HEK293 (cell line): ENCODE data around the gene OR2B3.
A peak's percentile ranks its signal among the peaks of the same experiment; 100 is the strongest.

Experiments
- CTCF ChIA-PET: fragments of 350-600 bp; formaldehyde crosslinking; extraction: SDS; loops from one replicate; lab custom pipeline; 2021; ENCODE audit warnings: antibody characterized with exemption; lab: Yijun Ruan, JAX
- POLR2A ChIA-PET: fragments of 300-600 bp; formaldehyde crosslinking; extraction: SDS; loops from one replicate; lab custom pipeline; 2020; ENCODE audit warnings: antibody characterized with exemption, inconsistent platforms; lab: Yijun Ruan, JAX
- H3K27ac ChIP-seq: fragments of 200-500 bp; sonication (Bioruptor generic); 2 replicates; pipeline ENCODE4 v1.5.1; 2014; ENCODE audit warnings: low read depth, low read length, control low read depth, inconsistent platforms; ENCODE audit errors: extremely low read depth
- H3K36me3 ChIP-seq, 2 experiments: fragments of 200-500 bp in 1 of 2; sonication (Bioruptor generic) in 1 of 2; 1 replicate in 1 of 2; 2 replicates in 1 of 2; pipeline ENCODE4 v1.5.1; 2014 to 2017; ENCODE audit warnings: inconsistent platforms in 2 of 2, low read length in 2 of 2; ENCODE audit not compliant: control insufficient read depth in 2 of 2, insufficient read depth in 1 of 2
- H3K4me1 ChIP-seq: fragments of 200-500 bp; sonication (Bioruptor generic); 2 replicates; pipeline ENCODE4 v1.5.1; 2014; ENCODE audit warnings: mild to moderate bottlenecking, low read length, inconsistent platforms; ENCODE audit not compliant: control insufficient read depth, insufficient read depth
- H3K4me3 ChIP-seq: 2 replicates; pipeline ENCODE4 v1.5.1; 2011; ENCODE audit warnings: low read depth, mild to moderate bottlenecking, control low read depth, low read length, moderate library complexity
- H3K9me3 ChIP-seq: fragments of 200-500 bp; sonication (Bioruptor generic); 2 replicates; pipeline ENCODE4 v1.5.1; 2014; ENCODE audit warnings: low read depth, low read length, inconsistent platforms; ENCODE audit not compliant: control insufficient read depth, insufficient read depth
- MEIS1 ChIP-seq: sonication (generic); formaldehyde crosslinking; IDR thresholded peaks from 2 replicates; pipeline ENCODE4 v1.8.1; 2022; ENCODE audit warnings: missing genetic modification reagents, mild to moderate bottlenecking, borderline replicate concordance
- PRDM1 ChIP-seq: fragments of 450-650 bp; formaldehyde crosslinking; IDR thresholded peaks from 2 replicates; pipeline ENCODE4; 2016; ENCODE audit warnings: missing biosample characterization, missing genetic modification characterization
- REPIN1 ChIP-seq: fragments of 450-650 bp; formaldehyde crosslinking; IDR thresholded peaks from 2 replicates; pipeline ENCODE4 v1.5.1; 2017; ENCODE audit warnings: missing biosample characterization, missing genetic modification characterization, low read depth
- SP3 ChIP-seq: fragments of 450-650 bp; formaldehyde crosslinking; IDR thresholded peaks from 2 replicates; pipeline ENCODE4 v1.5.1; 2016; ENCODE audit warnings: missing biosample characterization, missing genetic modification characterization
- ZFP37 ChIP-seq: fragments of 450-650 bp; formaldehyde crosslinking; IDR thresholded peaks from 2 replicates; pipeline ENCODE4 v1.5.1; 2016; ENCODE audit warnings: missing biosample characterization, missing genetic modification characterization
- ZFP69B ChIP-seq: fragments of 450-650 bp; formaldehyde crosslinking; IDR thresholded peaks from 2 replicates; pipeline ENCODE4 v1.5.1; 2016; ENCODE audit warnings: missing biosample characterization, missing genetic modification characterization
- ZNF10 ChIP-seq: fragments of 450-650 bp; formaldehyde crosslinking; IDR thresholded peaks from 2 replicates; pipeline ENCODE4 v1.5.1; 2017; ENCODE audit warnings: missing biosample characterization, missing genetic modification characterization
- ZNF112 ChIP-seq: fragments of 450-650 bp; formaldehyde crosslinking; IDR thresholded peaks from 2 replicates; pipeline ENCODE4 v1.5.0; 2017; ENCODE audit warnings: missing biosample characterization, missing genetic modification characterization
- ZNF146 ChIP-seq: fragments of 450-650 bp; formaldehyde crosslinking; IDR thresholded peaks from 2 replicates; pipeline ENCODE4 v1.5.1; 2016; ENCODE audit warnings: missing biosample characterization, missing genetic modification characterization
- ZNF157 ChIP-seq: fragments of 450-650 bp; formaldehyde crosslinking; IDR thresholded peaks from 2 replicates; pipeline ENCODE4 v1.5.1; 2016; ENCODE audit warnings: missing biosample characterization, missing genetic modification characterization
- ZNF366 ChIP-seq: fragments of 450-650 bp; formaldehyde crosslinking; conservative IDR thresholded peaks from 2 replicates; pipeline ENCODE4 v1.5.1; 2016; ENCODE audit warnings: missing biosample characterization, missing genetic modification characterization
- ZNF544 ChIP-seq: fragments of 450-650 bp; formaldehyde crosslinking; IDR thresholded peaks from 2 replicates; pipeline ENCODE4 v1.5.0; 2017; ENCODE audit warnings: missing biosample characterization, missing genetic modification characterization
- ZNF596 ChIP-seq: fragments of 450-650 bp; IDR thresholded peaks from 2 replicates; pipeline ENCODE4 v1.5.0; 2018; ENCODE audit warnings: missing biosample characterization, mild to moderate bottlenecking, missing genetic modification characterization, moderate library complexity
- ZNF658 ChIP-seq: fragments of 450-650 bp; formaldehyde crosslinking; IDR thresholded peaks from 2 replicates; pipeline ENCODE4; 2016; ENCODE audit warnings: missing biosample characterization, missing genetic modification characterization
- ZNF677 ChIP-seq: fragments of 450-650 bp; IDR thresholded peaks from 2 replicates; pipeline ENCODE4 v1.5.0; 2018; ENCODE audit warnings: missing biosample characterization, mild to moderate bottlenecking, missing genetic modification characterization, moderate library complexity
- ZNF76 ChIP-seq: fragments of 450-650 bp; formaldehyde crosslinking; IDR thresholded peaks from 2 replicates; pipeline ENCODE4; 2016; ENCODE audit warnings: low read depth, missing biosample characterization, missing genetic modification characterization, borderline replicate concordance
- TF ChIP-seq, protein P1 (sequence below): fragments of 450-650 bp; formaldehyde crosslinking; IDR thresholded peaks from 2 replicates; pipeline ENCODE4 v1.5.1; 2016; ENCODE audit warnings: missing biosample characterization, missing genetic modification characterization, borderline replicate concordance
- TF ChIP-seq, protein P2 (sequence below): fragments of 450-650 bp; formaldehyde crosslinking; IDR thresholded peaks from 2 replicates; pipeline ENCODE4 v1.5.0; 2017; ENCODE audit warnings: missing biosample characterization, missing genetic modification characterization, borderline replicate concordance
- TF ChIP-seq, protein P3 (sequence below): fragments of 450-650 bp; formaldehyde crosslinking; IDR thresholded peaks from 2 replicates; pipeline ENCODE4 v1.5.1; 2016; ENCODE audit warnings: missing biosample characterization, missing genetic modification characterization
- TF ChIP-seq, protein P4 (sequence below): fragments of 450-650 bp; formaldehyde crosslinking; IDR thresholded peaks from 2 replicates; pipeline ENCODE4 v1.5.1; 2016; ENCODE audit warnings: missing biosample characterization, missing genetic modification characterization
- TF ChIP-seq, protein P5 (sequence below): fragments of 450-650 bp; formaldehyde crosslinking; IDR thresholded peaks from 2 replicates; pipeline ENCODE4 v1.5.1; 2016; ENCODE audit warnings: missing biosample characterization, missing genetic modification characterization
- TF ChIP-seq, protein P6 (sequence below): fragments of 450-650 bp; formaldehyde crosslinking; IDR thresholded peaks from 2 replicates; pipeline ENCODE4 v1.5.1; 2017; ENCODE audit warnings: missing biosample characterization, missing genetic modification characterization

The OR2B3 gene

DNA sequence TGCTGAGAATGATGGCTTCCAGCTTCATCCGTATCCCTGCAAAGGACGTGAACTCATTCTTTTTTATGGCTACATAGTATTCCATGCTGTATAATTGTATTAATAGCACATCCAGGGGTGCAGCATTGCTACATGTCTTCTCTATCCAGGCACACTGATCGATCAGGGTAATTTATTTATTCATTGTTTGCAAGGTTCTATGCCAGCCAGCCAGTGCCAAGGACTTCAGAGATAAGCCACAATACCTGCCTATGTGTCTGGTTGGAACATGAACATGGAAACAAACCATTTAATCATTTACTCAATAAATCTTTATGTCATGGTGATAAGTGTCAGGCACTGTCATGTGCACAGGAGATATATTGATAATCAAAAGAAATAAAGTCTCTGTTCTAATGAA lies 5.8 kb upstream of the OR2B3 start:
- TF ChIP-seq, protein P1, sequence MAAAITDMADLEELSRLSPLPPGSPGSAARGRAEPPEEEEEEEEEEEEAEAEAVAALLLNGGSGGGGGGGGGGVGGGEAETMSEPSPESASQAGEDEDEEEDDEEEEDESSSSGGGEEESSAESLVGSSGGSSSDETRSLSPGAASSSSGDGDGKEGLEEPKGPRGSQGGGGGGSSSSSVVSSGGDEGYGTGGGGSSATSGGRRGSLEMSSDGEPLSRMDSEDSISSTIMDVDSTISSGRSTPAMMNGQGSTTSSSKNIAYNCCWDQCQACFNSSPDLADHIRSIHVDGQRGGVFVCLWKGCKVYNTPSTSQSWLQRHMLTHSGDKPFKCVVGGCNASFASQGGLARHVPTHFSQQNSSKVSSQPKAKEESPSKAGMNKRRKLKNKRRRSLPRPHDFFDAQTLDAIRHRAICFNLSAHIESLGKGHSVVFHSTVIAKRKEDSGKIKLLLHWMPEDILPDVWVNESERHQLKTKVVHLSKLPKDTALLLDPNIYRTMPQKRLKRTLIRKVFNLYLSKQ, result no peak
- no peak for TF ChIP-seq SP3 (tag by site-specific recombination)
- TF ChIP-seq ZNF146, result 0 out of 2 replicates have a peak, but pooled peaks have one; percentile 12
- ChIA-PET POLR2A (no interaction called here), CTCF (no interaction called here)
- Histone ChIP-seq H3K4me1 (no peaks in the 10 kb centered on the region), H3K9me3 (no peaks in the 10 kb centered on the region), H3K36me3 (no peaks in the 10 kb centered on the region), H3K27ac (no peak overlapping the region), H3K4me3 (no peak overlapping the region)

DNA sequence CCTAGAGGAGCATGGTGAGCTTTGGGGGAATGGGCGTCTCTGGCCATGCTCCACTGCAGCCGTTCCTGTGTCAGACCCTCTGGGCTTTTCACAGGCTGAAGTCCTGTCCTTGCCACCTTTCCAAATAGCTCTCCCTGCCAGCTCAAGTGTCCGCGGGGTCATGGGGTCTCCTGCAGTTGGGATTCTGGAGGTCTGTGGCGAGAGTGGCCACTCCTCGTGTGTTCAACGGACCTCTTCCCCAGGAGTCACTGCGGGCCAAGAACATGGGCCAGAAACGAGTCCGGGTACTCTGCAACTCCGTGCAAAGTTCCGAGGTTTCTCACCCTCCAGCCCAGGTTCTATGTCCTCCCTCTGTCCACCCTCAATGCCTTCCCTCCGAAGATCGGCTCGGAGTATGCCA lies 4.7 kb downstream of the OR2B3 start:
- Histone ChIP-seq H3K4me3 (no peak overlapping the region), H3K9me3 (no peaks in the 10 kb centered on the region)
- CTCF ChIA-PET, result no interaction called here

DNA sequence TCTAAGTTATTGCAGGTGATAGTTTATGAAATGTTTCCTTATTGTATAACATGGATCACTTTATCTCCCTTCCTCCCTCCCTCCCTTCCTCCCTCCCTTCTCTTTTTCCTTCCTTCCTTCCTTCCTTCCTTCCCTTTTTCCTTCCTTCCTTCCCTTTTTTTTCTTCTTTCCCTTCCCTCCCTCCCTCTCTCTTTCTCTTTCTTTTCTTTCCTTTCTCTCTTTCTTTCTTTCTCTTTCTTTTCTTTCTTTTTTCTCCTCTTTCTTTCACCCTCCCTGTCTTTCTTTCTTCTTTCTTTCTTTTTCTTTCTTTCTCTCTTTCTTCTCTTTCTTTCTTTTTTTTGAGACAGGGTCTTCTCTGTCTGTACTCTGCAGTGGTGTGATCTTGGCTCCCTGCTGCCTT lies 5.8 kb downstream of the OR2B3 start:
- ChIA-PET CTCF (no interaction called here), POLR2A (no interaction called here)

More for the DNA sequence above, 4.7 kb downstream of the OR2B3 start:
- POLR2A ChIA-PET, result no interaction called here
- Histone ChIP-seq H3K4me1 (no peaks in the 10 kb centered on the region), H3K36me3 (no peaks in the 10 kb centered on the region), H3K27ac (no peak overlapping the region)
- no peak for TF ChIP-seq ZNF76 (tag by site-specific recombination)
- TF ChIP-seq ZNF596 (tag by site-specific recombination), result no peak

DNA sequence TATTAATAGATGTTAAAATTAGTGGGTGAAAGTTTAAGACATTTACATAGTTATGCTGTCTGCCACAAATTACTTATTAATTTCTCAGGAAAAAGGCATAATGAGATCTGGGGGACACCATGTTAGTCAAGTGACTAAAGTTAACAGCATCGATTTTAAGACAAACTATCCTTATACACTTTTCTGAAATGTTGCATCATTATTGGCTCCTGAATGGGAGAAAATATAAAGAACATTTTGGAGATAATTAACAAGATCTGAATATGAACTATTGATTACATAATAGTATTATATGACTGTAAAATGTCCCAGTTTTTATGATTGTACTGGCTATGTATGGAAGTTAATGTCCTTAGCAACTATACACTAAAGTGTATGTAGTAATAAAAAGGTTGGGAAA lies 7.9 kb downstream of the OR2B3 start:
- Histone ChIP-seq H3K27ac (no peak overlapping the region), H3K4me1 (no peaks in the 10 kb centered on the region), H3K9me3 (no peaks in the 10 kb centered on the region)
- CTCF ChIA-PET, result interaction anchor here (0.6 kb wide), 1 partner anchor 1866 kb away, joined by 3 read pairs; no protein-coding TSS in a partner anchor
- POLR2A ChIA-PET, result no interaction called here
- TF ChIP-seq ZNF544 (tag by site-specific recombination) (no peak), MEIS1 (no peak), ZNF677 (tag by site-specific recombination) (no peak), ZNF112 (no peak), ZFP37 (tag by site-specific recombination) (no peak), ZNF157 (tag by site-specific recombination) (no peak), ZFP69B (tag by site-specific recombination) (no peak), REPIN1 (tag by site-specific recombination) (no peak), ZNF10 (no peak)
- TF ChIP-seq, protein P2, sequence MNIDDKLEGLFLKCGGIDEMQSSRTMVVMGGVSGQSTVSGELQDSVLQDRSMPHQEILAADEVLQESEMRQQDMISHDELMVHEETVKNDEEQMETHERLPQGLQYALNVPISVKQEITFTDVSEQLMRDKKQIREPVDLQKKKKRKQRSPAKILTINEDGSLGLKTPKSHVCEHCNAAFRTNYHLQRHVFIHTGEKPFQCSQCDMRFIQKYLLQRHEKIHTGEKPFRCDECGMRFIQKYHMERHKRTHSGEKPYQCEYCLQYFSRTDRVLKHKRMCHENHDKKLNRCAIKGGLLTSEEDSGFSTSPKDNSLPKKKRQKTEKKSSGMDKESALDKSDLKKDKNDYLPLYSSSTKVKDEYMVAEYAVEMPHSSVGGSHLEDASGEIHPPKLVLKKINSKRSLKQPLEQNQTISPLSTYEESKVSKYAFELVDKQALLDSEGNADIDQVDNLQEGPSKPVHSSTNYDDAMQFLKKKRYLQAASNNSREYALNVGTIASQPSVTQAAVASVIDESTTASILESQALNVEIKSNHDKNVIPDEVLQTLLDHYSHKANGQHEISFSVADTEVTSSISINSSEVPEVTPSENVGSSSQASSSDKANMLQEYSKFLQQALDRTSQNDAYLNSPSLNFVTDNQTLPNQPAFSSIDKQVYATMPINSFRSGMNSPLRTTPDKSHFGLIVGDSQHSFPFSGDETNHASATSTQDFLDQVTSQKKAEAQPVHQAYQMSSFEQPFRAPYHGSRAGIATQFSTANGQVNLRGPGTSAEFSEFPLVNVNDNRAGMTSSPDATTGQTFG (tag by site-specific recombination), result no peak
- TF ChIP-seq, protein P3, sequence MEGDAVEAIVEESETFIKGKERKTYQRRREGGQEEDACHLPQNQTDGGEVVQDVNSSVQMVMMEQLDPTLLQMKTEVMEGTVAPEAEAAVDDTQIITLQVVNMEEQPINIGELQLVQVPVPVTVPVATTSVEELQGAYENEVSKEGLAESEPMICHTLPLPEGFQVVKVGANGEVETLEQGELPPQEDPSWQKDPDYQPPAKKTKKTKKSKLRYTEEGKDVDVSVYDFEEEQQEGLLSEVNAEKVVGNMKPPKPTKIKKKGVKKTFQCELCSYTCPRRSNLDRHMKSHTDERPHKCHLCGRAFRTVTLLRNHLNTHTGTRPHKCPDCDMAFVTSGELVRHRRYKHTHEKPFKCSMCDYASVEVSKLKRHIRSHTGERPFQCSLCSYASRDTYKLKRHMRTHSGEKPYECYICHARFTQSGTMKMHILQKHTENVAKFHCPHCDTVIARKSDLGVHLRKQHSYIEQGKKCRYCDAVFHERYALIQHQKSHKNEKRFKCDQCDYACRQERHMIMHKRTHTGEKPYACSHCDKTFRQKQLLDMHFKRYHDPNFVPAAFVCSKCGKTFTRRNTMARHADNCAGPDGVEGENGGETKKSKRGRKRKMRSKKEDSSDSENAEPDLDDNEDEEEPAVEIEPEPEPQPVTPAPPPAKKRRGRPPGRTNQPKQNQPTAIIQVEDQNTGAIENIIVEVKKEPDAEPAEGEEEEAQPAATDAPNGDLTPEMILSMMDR, result no peak
- TF ChIP-seq, protein P4, sequence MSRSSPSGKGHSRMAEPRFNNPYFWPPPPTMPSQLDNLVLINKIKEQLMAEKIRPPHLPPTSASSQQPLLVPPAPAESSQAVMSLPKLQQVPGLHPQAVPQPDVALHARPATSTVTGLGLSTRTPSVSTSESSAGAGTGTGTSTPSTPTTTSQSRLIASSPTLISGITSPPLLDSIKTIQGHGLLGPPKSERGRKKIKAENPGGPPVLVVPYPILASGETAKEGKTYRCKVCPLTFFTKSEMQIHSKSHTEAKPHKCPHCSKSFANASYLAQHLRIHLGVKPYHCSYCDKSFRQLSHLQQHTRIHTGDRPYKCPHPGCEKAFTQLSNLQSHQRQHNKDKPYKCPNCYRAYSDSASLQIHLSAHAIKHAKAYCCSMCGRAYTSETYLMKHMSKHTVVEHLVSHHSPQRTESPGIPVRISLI (tag by site-specific recombination), result no peak
- TF ChIP-seq, protein P5, sequence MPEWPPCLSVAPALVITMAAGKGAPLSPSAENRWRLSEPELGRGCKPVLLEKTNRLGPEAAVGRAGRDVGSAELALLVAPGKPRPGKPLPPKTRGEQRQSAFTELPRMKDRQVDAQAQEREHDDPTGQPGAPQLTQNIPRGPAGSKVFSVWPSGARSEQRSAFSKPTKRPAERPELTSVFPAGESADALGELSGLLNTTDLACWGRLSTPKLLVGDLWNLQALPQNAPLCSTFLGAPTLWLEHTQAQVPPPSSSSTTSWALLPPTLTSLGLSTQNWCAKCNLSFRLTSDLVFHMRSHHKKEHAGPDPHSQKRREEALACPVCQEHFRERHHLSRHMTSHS (tag by site-specific recombination), result no peak
- TF ChIP-seq, all 188 proteins: peak for 0
- Histone ChIP-seq H3K36me3 (no peaks in the 10 kb centered on the region), H3K4me3 (no peak overlapping the region)

More for the DNA sequence above, 5.8 kb downstream of the OR2B3 start:
- Histone ChIP-seq H3K4me1 (no peaks in the 10 kb centered on the region), H3K36me3 (no peaks in the 10 kb centered on the region), H3K27ac (no peak overlapping the region)
- no peak for TF ChIP-seq ZNF658
- TF ChIP-seq ZNF366 (tag by site-specific recombination), result peak; percentile 89
- TF ChIP-seq PRDM1 (tag by site-specific recombination), result peak; percentile 50; the same call in 1 of the 2 replicates
- TF ChIP-seq, protein P6, sequence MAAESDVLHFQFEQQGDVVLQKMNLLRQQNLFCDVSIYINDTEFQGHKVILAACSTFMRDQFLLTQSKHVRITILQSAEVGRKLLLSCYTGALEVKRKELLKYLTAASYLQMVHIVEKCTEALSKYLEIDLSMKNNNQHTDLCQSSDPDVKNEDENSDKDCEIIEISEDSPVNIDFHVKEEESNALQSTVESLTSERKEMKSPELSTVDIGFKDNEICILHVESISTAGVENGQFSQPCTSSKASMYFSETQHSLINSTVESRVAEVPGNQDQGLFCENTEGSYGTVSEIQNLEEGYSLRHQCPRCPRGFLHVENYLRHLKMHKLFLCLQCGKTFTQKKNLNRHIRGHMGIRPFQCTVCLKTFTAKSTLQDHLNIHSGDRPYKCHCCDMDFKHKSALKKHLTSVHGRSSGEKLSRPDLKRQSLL (tag by site-specific recombination), result no peak
- TF ChIP-seq, all 188 proteins: peak for 2
- no peak overlapping the region for H3K4me3 ChIP-seq
- no peaks in the 10 kb centered on the region for H3K9me3 ChIP-seq
